HepG2 (cell line): ENCODE measurements around the gene CAPN11. TPM values are rescaled to one million over a fixed set of nuclear protein-coding genes. Genes with fewer than 3 reads are reported as not detected.

Experiments used
- ATAC-seq: fragments of 200-7000 bp; cut with Tn5 transposase; 3 replicates; pipeline ENCODE4 v1.9.1; 2020; ENCODE audit warnings: mild to moderate bottlenecking, moderate library complexity
- BruUV-seq: library from RNA; stranded (reverse); fragments of 400-500 nt; replicated peaks from 2 replicates; lab custom pipeline; 2021; lab: Mats Ljungman, UMichigan
- CTCF ChIA-PET: fragments of 300-600 bp; formaldehyde crosslinking; extraction: SDS; loops from one replicate; lab custom pipeline; 2021; ENCODE audit warnings: low total read pairs, inconsistent platforms, low intra/inter-chr PET ratio; lab: Yijun Ruan, JAX
- POLR2A ChIA-PET: fragments of 350-600 bp; sonication (Branson Sonifier 250); formaldehyde crosslinking; loops from one replicate; lab custom pipeline; 2020; ENCODE audit warnings: antibody characterized with exemption, inconsistent platforms; lab: Yijun Ruan, JAX
- DNase-seq: peaks from one replicate; pipeline ENCODE4 v3.0.0-alpha.2; 2015; ENCODE audit warnings: low spot score
- FAIRE-seq: peaks from 3 replicates; lab custom pipeline; 2011; peaks lifted over from hg19 to GRCh38; lab: Jason Lieb, UNC
- H2AFZ ChIP-seq: one replicate; pipeline ENCODE4 v1.6.1; 2011; ENCODE audit warnings: low read length, inconsistent platforms
- H3K27ac ChIP-seq: fragments of 300-600 bp; 3 replicates; pipeline ENCODE4 v1.8.0; 2011; ENCODE audit warnings: mixed run types, mild to moderate bottlenecking, mixed read lengths, low read length, inconsistent platforms; ENCODE audit not compliant: insufficient read depth; ENCODE audit errors: extremely low read length
- H3K27me3 ChIP-seq, 2 experiments: fragments of 200-600 bp in 1 of 2; 2 replicates in 1 of 2; 3 replicates in 1 of 2; pipeline versions ENCODE4 v1.6.0 to v1.8.0; 2011; ENCODE audit warnings: low read length in 2 of 2, mild to moderate bottlenecking in 2 of 2, moderate library complexity in 2 of 2, inconsistent platforms in 1 of 2; ENCODE audit not compliant: insufficient read depth in 2 of 2, control insufficient read depth in 1 of 2
- H3K36me3 ChIP-seq, 2 experiments: fragments of 200-600 bp in 1 of 2; replicated peaks in 1 of 2; 2 replicates in 1 of 2; 3 replicates in 1 of 2; pipeline versions ENCODE4 v1.5.1 to v1.8.0; 2011; ENCODE audit warnings: low read length in 2 of 2, inconsistent platforms in 1 of 2; ENCODE audit not compliant: insufficient read depth in 2 of 2, control insufficient read depth in 1 of 2
- H3K4me1 ChIP-seq: 2 replicates; pipeline ENCODE4 v1.5.1; 2012; ENCODE audit warnings: low read length, inconsistent platforms; ENCODE audit not compliant: insufficient read depth
- H3K4me2 ChIP-seq: 2 replicates; pipeline ENCODE4 v1.6.0; 2011; ENCODE audit warnings: low read depth, low read length, inconsistent platforms
- H3K4me3 ChIP-seq, 3 experiments: fragments of 200-600 bp in 1 of 3; sonication (generic), shearing (Covaris generic) in 1 of 3; replicated peaks in 1 of 3; 2 replicates each; pipeline ENCODE4 v1.5.1; 2011 to 2016; ENCODE audit warnings: low read length in 3 of 3, inconsistent platforms in 2 of 3, low read depth in 2 of 3, mild to moderate bottlenecking in 2 of 3, control low read depth in 1 of 3, mixed read lengths in 1 of 3; ENCODE audit not compliant: insufficient read depth in 1 of 3
- H3K79me2 ChIP-seq: one replicate; pipeline ENCODE4 v1.6.1; 2011; ENCODE audit warnings: low read length, inconsistent platforms; ENCODE audit not compliant: insufficient read depth
- H3K9ac ChIP-seq: 2 replicates; pipeline ENCODE4 v1.6.0; 2011; ENCODE audit warnings: mild to moderate bottlenecking, low read depth, low read length, inconsistent platforms; ENCODE audit not compliant: insufficient read depth
- H3K9me3 ChIP-seq: 2 replicates; pipeline ENCODE4 v1.5.1; 2012; ENCODE audit warnings: mild to moderate bottlenecking, low read length
- H4K20me1 ChIP-seq: 2 replicates; pipeline ENCODE4 v1.6.0; 2011; ENCODE audit warnings: inconsistent platforms, mild to moderate bottlenecking, low read length, moderate library complexity; ENCODE audit not compliant: insufficient read depth
- CC2D1A ChIP-seq: sonication (generic); formaldehyde crosslinking; IDR thresholded peaks from 2 replicates; pipeline ENCODE4 v1.8.1; 2023; ENCODE audit warnings: mild to moderate bottlenecking, missing genetic modification reagents
- FLYWCH1 ChIP-seq: sonication (generic); formaldehyde crosslinking; IDR thresholded peaks from 2 replicates; pipeline ENCODE4 v1.8.1; 2023; ENCODE audit warnings: mild to moderate bottlenecking, missing genetic modification reagents
- HOMEZ ChIP-seq: IDR thresholded peaks from 2 replicates; pipeline ENCODE4 v1.6.1; 2016; ENCODE audit warnings: low read depth
- KLF9 ChIP-seq: IDR thresholded peaks from 2 replicates; pipeline ENCODE4 v1.6.1; 2016; ENCODE audit warnings: low read depth
- SIX1 ChIP-seq: sonication (generic); formaldehyde crosslinking; IDR thresholded peaks from 2 replicates; pipeline ENCODE4 v1.4.0; 2020; ENCODE audit warnings: missing genetic modification reagents, borderline replicate concordance
- TBX2 ChIP-seq: sonication (generic); formaldehyde crosslinking; IDR thresholded peaks from 2 replicates; pipeline ENCODE4 v1.5.0; 2020; ENCODE audit warnings: missing genetic modification reagents, mild to moderate bottlenecking, borderline replicate concordance
- XRCC5 ChIP-seq: fragments of 200-400 bp; formaldehyde crosslinking; optimal IDR thresholded peaks from 2 replicates; pipeline ENCODE3; 2017; ENCODE audit warnings: mild to moderate bottlenecking, low read length
- ZBTB7A ChIP-seq: sonication (generic); formaldehyde crosslinking; IDR thresholded peaks from 2 replicates; pipeline ENCODE4 v1.8.0; 2022; ENCODE audit warnings: mild to moderate bottlenecking, missing genetic modification reagents
- ZMAT3 ChIP-seq: sonication (generic); formaldehyde crosslinking; conservative IDR thresholded peaks from 2 replicates; pipeline ENCODE4 v1.7.0; 2021; ENCODE audit warnings: missing genetic modification reagents
- ZNF225 ChIP-seq: sonication (generic); formaldehyde crosslinking; IDR thresholded peaks from 2 replicates; pipeline ENCODE4 v1.4.0; 2020; ENCODE audit warnings: mild to moderate bottlenecking, missing genetic modification reagents
- ZNF343 ChIP-seq: sonication (generic); formaldehyde crosslinking; IDR thresholded peaks from 2 replicates; pipeline ENCODE4 v1.4.0; 2020; ENCODE audit warnings: mild to moderate bottlenecking, missing genetic modification reagents
- ZNF713 ChIP-seq: sonication (generic); formaldehyde crosslinking; IDR thresholded peaks from 2 replicates; pipeline ENCODE4 v1.4.0; 2020; ENCODE audit warnings: mild to moderate bottlenecking, missing genetic modification reagents
- ZNF773 ChIP-seq: sonication (generic); formaldehyde crosslinking; IDR thresholded peaks from 2 replicates; pipeline ENCODE4 v1.4.0; 2020; ENCODE audit warnings: missing genetic modification reagents, borderline replicate concordance
- ZSCAN20 ChIP-seq: sonication (generic); formaldehyde crosslinking; IDR thresholded peaks from 2 replicates; pipeline ENCODE4 v1.4.0; 2020; ENCODE audit warnings: missing genetic modification reagents, mild to moderate bottlenecking, borderline replicate concordance
- ZSCAN25 ChIP-seq: sonication (generic); formaldehyde crosslinking; IDR thresholded peaks from 2 replicates; pipeline ENCODE4 v1.8.0; 2022; ENCODE audit warnings: mild to moderate bottlenecking, missing genetic modification reagents
- WGBS: methylation state at CpG from one replicate; pipeline ENCODE4 v1.1.6; 2017; ENCODE audit warnings: low lambda C conversion rate; 5-methylcytosine and 5-hydroxymethylcytosine counted together
- in situ Hi-C: cut with HindIII; loops from 2 replicates; pipeline ENCODE4 v1.10.0; 2017; ENCODE audit warnings: low pct_unique_long_range_greater_than_20kb; ENCODE audit not compliant: extremely low pct_ligation_motif_present
- intact Hi-C: fragments of 100-400 bp; cut with micrococcal nuclease; formaldehyde crosslinking; loops from one replicate; pipeline ENCODE4 v1.10.0; 2022; ENCODE audit not compliant: unreplicated experiment
- polyA plus RNA-seq, 8 experiments: library from polyadenylated mRNA; depleted of rRNA in 3 of 8; stranded (reverse) in 7 of 8; unstranded in 1 of 8; fragments of >200 nt; fragmentation: Illumina TruSeq in 4 of 8; extraction: Trizol in 4 of 8; gene quantifications; 2 replicates each; pipeline versions ENCODE4 v1.2.1 to v1.2.3, GENCODE V29; 2011 to 2016; ENCODE audit warnings: low read depth in 4 of 8, missing spikeins in 1 of 8, mixed read lengths in 1 of 8; ENCODE audit not compliant: insufficient read depth in 1 of 8
- total RNA-seq, 5 experiments: library from RNA; depleted of rRNA; stranded (reverse); fragments of >200 nt; fragmentation: Illumina TruSeq; extraction: Trizol; gene quantifications; 2 replicates each; pipeline ENCODE4 v1.2.3, GENCODE V29; 2016; ENCODE audit warnings: low read depth in 1 of 5

The CAPN11 gene
- total and polyA plus RNA-seq, 2 of the 13 experiments (the other 11 are each of a cell fraction or from before 2014, with no cell fraction given) = 0.07 to 0.11 TPM

- no peak overlapping the region for H3K9ac ChIP-seq
- POLR2A ChIA-PET = interaction anchor here (0.9 to 1.5 kb wide), 5 partner anchors 11 to 85 kb away, joined by 4 to 6 read pairs (median 4); partner anchors contain the start of gene SLC35B2
- intact Hi-C loops = loop anchor here (1.0 kb wide), 2 partner anchors 49 to 62 kb away; no protein-coding TSS in a partner anchor
- BruUV-seq = no TSS peak
- no peaks in the 10 kb centered on the region for H3K9me3 ChIP-seq
- peaks cover 58% of the 10 kb centered on the region for H3K4me1 ChIP-seq
- peaks cover 5 to 30% of the 10 kb centered on the region in 2 experiments; a peak in 3 of 5 replicates for H3K27me3 ChIP-seq
- H4K20me1 ChIP-seq = no peaks in the 10 kb centered on the region
- DNase-seq = no peak
- in situ Hi-C loops = loop anchor here (5.0 kb wide), 1 partner anchor 50 kb away; the partner anchor contains the start of gene SLC29A1
- no peak for ATAC-seq
- H3K4me2 ChIP-seq = no peak overlapping the region; the same call in 1 of the 2 replicates
- no peak overlapping the region for H3K4me3 ChIP-seq
- no peak overlapping the region for H3K27ac ChIP-seq
- H3K36me3 ChIP-seq = no peaks in the 10 kb centered on the region
- CTCF ChIA-PET = interaction anchor here (0.7 to 3.1 kb wide), 5 partner anchors 16 to 93 kb away, joined by 3 to 38 read pairs (median 4); partner anchors contain the start of genes NFKBIE and SLC35B2
- WGBS = 39% methylated on average over 12 of the region's 12 CpGs
- TF ChIP-seq ZSCAN25 (CRISPR knock-in tag) (no peak), ZNF773 (CRISPR knock-in tag) (no peak), ZNF713 (no peak), FLYWCH1 (no peak), ZMAT3 (CRISPR knock-in tag) (no peak), ZNF225 (CRISPR knock-in tag) (no peak), ZBTB7A (CRISPR knock-in tag) (no peak), HOMEZ (no peak), ZNF343 (CRISPR knock-in tag) (no peak), XRCC5 (no peak), CC2D1A (no peak), KLF9 (CRISPR knock-in tag) (no peak), SIX1 (CRISPR knock-in tag) (no peak), TBX2 (CRISPR knock-in tag) (no peak), ZSCAN20 (CRISPR knock-in tag) (no peak)
- H2AFZ ChIP-seq = no peak overlapping the region
- no peaks in the 10 kb centered on the region for H3K79me2 ChIP-seq
- no peak for FAIRE-seq
Observed at GRCh38 chr6:44171899-44172546, 13.4 kb downstream of the CAPN11 start.
